Medulla oblongata (tissue), 1 donor: ENCODE results near the gene DCAF7.

Experiments used
- DNase-seq: peaks from one replicate; pipeline ENCODE4 v3.0.0-alpha.2; 2015; ENCODE audit errors: extremely low spot score

The DCAF7 gene

DNA sequence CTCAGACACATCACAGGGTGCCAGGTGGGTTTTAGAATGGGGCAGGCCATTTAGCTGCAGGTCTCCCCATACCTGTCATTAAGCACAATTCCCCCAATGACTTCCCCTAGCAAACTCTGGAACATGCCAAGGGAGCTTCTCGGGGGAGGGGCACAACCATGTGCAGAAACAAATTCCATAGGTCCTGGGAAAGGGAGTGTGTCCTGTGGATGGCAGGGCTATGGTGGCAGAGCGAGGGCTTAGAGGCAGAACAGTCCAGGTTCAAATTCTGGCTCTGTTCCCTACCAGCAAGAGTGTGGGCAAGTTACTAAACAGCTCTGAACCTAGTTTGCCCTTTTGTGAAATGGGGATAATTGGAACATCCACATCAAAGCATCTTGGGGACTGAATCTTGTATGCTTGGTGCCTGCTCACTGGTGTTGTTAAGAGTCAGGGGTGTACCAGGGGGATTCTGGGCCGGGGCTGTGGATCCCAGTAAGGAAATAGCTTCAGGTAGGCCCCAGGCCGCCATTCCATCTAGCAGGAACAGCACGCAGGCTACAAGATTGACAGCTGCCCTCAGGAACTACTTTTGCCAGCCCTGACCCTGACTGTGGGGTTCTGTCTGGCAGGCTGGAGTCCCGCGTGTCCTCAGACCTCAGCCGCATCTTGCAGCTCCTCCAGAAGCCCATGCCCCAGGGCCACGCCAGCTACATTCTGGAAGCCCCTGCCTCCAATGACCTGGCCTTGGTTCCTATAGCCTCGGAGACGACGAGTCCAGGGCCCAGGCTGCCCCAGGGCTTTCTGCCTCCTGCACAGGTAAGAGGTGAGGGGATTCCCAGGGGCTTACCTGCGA is 5.6 kb upstream of the DCAF7 start:
- no peak for DNase-seq

DNA sequence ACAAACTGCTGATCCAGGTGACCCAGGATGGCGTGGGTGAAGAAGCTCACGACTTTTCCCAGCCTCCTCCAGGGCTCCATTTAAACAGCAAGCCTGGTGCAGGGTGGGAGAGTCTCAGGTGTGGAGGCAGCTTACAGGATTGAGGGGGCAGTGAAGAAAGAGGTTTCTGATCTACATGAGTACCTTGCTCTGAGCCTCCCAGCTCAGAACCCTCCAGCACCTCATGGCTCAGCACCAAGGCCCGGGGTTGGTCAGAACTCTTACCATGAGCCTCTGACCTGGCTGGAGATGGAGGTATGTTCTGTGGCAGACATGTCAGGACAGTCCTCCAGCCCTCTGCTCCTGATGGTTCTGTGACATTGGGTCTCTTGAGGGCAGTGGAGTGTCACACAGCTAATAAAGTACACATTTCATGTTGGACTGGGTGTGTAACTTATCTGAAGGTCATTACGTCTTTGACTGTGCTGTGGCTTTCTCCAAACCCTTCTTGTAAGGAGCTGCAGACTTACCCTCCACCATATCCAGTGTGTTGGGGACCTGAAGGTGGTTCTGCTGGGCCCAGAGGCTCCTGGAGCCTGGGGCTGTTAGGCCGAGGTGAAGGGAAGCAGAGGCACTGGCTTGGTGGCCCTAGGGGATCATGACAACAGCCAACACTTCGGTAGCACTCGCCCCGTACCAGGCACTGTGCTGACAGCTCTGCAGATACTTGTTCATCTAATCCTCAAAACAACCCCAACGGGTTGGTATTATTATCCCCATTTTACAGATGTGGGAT is 3.8 kb upstream of the DCAF7 start:
- DNase-seq = no peak

DNA sequence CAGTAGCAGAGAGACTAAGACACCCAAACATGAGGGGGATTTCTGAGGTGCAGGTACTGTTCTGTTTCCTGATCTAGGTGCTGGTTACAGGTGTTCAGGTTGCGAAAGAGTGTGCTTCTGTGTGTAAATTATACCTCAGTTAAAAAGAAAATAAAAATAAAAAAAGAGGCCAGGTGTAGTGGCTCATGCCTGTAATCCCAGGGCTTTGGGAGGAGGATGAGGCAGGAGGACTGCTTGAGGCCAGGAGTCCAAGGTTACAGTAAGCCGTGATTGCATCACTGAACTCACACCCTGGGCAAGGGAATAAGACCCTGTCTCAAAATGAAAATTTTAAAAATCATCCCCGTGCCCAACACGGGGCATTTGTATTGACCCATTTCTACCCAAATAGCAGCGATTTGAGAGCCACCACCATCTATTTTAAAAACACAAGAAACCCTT is 3.2 kb upstream of the DCAF7 start:
- DNase-seq = no peak

DNA sequence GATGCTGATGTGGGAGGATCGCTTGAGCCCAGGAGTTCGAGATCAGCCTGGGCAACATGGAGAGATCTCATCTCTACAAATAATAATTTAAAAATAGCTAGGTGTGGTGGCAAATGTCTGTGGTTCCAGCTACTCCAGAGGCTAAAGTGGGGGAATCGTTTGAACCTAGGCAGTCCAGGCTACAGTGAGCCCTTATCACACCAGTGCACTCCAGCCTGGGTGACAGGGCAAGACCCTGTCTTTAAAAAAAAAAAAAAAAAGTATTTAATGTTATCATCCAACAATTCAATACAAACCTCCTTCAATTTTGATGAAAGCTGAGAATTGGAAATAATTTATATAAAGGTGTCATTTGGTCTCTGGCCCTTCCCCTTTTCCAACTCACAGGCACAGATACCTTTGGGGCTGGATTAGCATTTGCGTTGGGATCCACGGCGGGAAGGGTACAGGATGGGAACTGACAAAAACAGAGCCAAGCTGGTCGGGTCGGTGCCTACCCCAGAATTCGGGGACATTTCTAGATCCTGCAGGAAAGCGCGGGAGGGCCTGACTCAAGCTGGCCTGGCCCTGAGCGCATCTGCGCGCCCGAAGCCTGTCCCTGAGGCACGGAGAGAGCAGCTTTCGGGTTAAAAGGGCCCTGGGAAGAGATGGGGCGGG is 860 bp upstream of the DCAF7 start:
- DNase-seq = no peak

DNA sequence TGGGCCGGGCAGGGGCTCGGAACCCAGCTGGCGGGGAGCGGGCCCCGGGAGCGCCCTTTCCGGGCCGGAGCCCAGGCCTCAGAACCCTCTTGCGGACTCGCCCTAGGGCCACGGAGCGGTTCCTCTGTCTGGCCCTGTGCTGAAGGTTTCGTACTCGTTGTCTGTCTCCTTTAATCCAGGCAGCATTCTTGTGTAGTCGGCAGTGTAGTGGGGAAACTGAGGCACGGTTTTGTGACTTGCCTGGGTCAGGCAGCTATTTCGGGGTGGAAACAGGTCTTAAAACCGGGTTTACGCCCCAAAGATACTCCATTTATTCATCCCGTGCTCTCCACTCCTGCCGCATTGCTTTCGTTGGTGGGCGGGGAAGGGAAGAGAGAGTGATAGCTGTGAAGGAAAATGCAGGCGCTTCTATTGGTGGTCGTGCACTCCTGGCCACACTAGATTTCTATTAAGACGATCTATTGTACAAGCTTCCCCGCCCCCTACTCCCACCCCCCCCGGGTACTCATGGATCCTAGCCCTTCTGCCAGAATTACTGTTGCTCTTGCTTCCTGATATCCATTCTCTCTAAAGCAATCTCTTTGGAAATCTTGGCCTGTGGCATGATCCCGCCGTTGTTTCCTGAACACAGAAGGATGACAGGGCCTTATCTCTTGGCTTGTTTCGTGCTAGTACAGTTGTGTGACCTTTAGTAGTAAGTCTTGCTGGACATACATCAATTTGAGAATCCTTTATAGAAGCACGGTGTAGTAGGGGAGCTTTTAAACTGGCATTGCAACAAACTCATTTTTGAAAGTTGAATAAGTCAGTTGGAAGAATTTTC is 751 bp downstream of the DCAF7 start:
- DNase-seq = peak; percentile 19

DNA sequence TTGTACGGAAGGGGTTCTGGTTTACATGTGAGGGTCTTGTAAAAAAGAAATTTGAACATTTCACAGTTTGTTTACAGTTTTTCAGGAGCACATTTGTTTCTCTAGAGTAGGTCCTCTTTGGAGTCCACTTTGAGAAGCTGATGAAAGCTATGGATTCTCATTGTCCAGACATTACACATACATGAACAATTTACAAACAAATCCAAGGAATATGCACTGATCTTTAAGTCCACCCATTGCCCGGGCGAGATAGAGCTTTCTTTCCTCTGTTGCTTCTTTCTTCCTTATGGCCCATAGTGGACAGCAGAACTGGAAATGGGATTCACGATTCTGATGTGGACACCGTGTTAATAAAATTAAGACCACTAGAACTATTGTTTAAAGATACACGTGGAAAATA is 1.9 kb downstream of the DCAF7 start:
- DNase-seq = no peak

DNA sequence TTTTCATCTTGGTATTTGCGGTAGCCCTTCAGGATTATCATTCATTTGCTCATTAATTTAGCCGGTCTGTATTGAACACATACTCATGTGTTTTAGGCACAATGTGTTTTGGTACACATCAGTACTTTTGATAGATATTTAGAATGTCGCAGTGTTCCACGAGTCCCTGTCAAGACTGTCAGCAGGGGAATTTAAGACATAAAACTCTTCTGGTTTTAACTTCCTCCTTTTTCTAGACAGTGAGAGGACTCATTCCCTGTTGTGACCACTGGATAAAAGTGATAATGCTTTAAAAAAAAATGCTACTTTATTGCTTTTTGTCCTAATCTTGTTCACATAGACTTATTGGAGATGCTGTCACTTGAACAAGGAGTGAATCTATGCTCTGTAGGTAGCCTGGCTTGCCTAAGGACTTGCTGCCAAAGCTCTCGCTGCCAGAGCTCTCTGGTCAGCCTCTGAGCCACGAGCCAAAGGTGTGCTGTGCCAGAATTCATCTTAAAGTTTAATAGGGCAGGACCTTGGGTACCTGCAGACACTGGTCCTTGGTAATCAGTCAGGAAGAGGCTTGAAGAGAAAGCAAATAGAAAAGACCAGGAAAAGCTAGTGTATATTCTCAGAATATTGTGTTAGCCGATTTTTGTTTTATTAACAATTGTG is 5.4 kb downstream of the DCAF7 start:
- no peak for DNase-seq

DNA sequence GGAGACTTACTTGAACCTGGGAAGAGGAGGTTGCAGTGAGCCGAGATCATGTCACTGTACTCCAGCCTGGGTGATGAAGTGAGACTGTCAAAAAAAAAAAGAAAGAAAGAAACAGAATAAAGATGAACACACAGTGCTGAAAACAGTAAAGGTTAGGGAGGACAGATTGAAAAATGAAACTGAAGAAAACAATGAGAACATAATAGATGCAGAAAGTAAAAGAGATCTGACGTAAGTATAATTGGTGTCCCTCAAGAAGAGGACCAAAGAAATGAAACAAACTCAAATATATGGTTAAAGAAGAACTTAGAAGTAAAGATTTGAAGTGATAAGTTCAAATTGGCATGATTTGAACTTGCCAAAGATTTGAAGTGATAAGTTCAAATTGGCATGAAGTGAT is 7.1 kb downstream of the DCAF7 start:
- DNase-seq = no peak

DNA sequence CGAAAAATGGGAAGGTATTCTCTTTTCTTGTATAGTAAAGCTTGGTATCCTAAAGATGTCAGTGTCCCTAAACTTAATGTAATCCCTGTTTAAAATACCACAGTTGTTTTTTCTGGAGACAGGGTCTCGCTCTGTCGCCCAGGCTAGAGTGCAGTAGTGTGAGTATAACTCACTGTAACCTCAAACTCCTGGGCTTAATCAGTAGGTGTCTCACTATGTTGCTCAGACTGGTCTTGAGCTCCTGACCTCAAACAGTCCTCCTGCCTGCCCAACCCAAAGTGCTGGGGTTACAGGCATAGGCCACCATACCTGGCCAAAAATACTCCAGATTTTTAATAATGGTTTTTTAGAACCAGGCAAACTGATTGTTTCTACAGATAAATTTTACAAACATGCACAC is 8.2 kb downstream of the DCAF7 start:
- no peak for DNase-seq

DNA sequence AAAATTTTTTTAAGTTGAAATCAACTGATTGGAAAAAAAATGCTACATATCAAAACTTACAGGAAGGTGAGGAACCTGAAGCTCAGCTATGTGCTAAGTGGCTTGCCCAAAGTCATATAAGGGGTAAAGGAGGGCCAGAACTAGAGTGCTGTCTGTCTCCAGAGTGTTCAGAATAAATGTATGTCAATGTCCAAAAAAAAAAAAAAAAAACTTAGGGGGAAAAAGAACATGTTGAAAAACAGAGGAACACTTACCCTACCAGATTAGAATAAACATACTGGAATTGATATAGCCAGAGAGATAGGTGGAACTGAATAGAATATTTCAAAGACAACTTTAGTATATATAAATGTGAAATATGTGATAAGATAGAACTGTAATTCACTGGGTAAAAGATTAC is 11.5 kb downstream of the DCAF7 start:
- DNase-seq = no peak

DNA sequence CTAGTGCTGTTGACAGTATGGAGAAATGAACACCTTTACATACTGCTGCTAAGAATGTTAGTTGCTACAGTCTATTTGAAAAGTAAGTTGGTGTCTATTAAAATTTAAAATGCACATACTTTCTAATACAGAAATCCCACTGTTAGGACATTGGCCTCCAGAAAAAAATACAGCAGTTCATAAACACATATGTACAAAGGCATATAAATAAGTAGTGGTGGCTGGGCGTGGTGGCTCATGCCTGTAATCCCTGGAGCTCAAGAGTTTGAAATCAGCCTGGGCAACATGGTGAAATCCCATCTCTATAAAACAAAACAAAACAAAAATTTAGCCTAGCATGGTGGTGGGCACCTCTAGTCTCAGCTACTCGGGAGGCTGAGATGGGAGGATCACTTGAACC is 13.1 kb downstream of the DCAF7 start:
- no peak for DNase-seq

DNA sequence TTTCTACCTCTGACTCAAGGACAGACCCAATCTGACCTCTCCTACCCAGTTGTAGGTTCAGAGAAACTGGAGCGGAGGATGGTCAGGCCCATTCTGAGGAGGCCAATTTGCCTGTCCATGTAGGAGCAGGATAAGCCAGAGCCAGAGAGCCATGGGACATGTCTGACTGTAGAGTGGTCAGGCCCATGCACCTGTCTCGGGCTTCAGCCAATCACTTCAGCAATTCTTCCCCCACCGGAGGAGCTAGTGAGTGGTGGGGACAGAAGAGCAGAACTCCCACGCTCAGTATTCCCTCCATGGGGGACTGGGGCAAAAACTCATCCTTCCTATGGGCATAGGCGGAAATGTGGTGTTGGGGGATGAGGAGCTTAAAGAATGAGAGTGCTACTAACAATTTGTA is 14.3 kb downstream of the DCAF7 start:
- DNase-seq = no peak

DNA sequence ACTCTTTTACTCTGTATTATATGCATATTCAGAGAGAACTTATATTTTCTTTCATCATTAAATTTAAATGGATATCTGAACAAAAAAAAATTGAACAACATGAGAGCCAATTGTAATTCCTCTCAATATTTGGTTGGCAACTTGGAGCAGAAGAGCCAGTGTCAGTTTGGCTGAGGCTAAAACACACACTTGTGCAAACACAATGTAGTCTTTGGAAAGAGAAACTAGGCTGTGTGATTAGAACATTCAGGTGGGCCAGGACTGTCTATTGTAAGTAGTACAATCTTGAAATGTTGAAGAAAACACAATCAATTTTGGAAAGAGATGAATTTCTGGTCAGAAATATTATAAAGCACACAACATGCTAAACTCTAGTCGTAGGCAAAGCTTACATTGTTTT is 17.0 kb downstream of the DCAF7 start:
- no peak for DNase-seq

DNA sequence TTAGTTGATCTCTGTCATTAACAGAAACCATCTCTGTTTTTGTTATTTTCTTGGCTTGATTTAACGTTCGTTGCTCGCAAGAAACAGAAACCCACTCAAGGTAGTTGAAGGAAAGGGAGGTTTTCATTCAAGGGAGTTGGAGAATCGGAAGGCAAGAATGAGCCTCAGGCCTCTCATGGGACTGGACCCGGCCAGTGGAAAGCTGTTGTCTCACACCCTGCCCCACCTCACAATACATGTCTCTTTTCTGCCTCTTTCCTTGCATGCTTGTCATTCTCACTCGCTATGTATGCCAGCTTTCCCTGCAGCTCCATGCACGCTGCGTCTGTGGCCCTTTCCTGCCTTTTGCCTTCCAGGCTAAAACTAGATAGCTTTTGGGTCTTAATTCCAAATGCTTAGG is 18.3 kb downstream of the DCAF7 start:
- DNase-seq = no peak

DNA sequence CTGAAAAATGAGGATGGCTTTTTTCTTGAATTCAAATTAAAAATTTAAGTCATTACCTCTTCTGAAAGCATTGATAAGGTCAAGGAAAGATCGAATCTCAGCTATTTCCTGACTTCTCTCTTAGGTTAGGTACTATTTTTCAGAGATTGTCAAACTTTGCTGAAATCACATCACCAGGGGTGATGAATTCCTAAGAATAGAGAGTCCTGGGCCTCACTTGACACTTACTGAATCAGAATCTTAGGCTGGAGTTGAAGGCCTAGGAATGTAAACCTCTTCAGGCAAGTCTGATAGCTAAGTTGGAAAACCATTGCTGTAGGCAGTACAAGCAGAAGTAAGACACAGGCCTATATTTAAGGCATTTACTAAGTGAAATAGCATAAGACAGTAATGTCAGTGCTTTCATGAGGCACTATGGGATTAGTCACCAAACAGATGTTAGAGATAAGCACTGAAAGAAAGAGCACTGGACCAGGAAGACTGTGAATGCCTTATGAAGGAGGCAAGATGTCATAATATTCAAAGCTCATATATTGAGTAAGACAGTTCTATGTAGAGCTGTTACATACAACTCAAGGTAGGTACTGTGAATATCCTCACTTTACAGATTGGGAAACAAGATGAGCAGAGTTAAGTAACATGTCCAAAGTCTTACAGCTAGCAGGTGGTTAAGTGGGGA is 21.5 kb downstream of the DCAF7 start:
- DNase-seq = no peak

DNA sequence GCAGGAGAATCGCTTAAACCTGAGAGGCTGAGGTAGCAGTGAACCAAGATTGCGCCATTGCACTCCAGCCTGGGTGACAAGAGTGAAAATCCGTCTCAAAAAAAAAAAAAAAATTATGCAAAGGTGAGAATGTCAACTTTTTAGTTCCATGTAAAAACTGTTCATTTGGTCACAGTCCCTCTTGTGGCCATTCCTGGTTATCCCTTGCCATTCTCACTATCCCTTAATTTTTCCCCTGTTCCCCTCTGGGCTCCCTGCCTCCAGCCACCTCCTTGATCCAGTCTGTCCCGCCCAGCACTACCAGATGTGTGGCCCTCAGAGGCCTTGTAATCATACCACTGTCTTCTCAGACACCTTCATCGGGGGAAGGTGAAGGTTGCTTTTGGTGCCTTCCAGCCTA is 23.4 kb downstream of the DCAF7 start:
- DNase-seq = no peak

DNA sequence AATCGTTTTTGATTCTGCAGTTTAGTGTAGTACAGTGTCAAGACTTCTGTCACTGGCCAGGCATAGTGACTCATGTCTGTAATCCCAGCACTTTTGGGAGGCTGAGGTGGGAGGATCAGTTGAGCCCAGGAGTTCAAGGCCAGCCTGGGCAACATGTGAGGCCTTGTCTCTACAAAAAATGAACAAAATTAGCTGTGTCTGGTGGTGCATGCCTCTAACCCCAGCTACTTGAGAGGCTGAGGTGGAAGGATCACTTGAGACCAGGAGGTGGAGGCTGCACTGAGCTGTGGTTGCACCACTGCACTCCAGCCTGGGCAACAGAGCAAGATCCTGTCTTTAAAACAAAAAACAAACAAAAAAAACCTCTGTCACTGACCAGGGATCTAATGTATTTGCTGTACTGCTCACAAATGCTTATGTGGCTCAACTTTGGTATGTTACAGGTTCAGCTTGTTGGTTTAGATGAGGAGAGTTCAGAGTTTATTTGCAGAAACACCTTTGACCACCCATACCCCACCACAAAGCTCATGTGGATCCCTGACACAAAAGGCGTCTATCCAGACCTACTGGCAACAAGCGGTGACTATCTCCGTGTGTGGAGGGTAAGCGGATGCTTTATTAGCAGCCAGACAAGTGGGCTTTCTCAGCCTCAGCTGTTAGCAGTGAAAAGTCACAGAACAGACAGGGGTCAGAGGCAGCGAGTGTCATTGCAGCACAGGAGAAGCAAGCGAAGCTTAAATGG is 27.9 kb downstream of the DCAF7 start:
- DNase-seq = no peak

DNA sequence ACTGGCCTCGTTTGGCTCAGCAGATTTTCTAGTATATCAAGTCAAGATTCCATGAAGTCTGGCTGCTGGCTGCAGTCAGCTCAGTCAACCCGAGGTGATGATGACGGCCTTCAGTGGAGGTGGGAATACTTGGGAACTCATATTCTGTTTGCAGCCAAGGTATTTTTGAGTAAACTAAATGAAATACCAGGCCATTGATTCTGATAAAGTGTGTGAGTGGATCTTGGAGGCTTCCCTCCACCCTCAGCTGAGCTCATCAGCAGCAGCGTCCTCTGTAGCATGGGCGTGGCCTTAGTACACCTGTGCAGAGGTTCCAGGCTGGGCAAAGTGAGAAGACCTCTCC is 28.5 kb downstream of the DCAF7 start:
- no peak for DNase-seq

DNA sequence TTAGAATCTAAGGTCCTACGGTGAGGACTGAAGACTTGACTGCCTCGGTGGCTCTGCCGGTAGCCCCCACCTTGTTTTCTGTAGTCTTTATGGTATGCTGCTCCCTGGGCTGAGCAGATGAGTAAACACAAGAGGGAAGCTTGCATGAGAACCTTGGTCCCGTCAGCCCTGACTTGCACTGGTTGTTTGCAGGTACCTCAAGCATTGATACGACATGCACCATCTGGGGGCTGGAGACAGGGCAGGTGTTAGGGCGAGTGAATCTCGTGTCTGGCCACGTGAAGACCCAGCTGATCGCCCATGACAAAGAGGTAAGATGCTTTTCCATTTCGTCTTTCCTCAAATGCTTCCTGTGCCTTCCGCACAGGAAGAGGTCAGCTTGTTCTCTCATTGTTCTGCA is 29.4 kb downstream of the DCAF7 start:
- DNase-seq = no peak

DNA sequence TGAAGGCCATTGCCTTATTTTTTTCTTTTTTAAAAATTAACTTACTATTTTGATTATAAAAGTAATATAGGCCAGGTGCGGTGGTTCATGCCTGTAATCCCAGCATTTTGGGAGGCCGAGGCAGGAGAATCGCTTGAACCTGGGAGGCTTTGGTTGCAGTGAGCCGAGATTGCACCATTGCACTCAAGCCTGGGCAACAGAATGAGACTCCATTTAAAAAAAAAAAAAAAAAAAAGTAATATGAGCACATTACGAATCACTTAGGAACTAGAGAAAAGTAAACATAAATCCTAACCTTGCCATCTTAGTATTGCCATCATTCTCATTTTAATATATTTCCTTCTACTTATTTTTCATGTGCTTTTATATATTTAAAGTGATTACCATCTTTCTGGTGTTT is 37.5 kb downstream of the DCAF7 start:
- DNase-seq = no peak
